ENCODE results near the gene SMIM24.

SMIM24 gene

DNA sequence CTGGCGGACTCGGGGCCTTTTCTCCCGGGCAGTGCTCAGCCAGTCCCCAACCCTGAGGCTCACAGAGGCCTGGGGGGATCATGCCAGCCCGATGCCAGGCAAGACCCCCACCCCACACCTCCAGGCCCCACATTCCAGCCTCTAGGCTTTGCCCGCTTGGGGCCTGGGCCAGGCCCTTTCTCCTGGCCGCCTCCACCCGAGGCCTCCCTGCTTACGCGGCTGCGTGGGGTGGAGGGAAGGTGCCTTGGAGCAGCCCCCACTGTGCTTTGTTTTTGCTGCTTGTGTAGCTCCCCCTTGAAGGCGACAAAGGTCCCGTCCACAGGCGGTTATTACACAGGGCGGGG, 38.4 kb downstream of the SMIM24 start:
- H3K4me3 ChIP-seq (replicated peaks; ENCODE audit: low read depth, low read length) = no peak overlapping the region
- DNase-seq (ENCODE audit: extremely low read depth, insufficient read length) = no peak
- H3K36me3 ChIP-seq (ENCODE audit: control insufficient read depth, insufficient read depth, low read length) = peaks cover 6% of the 10 kb centered on the region
- H3K27me3 ChIP-seq (replicated peaks; ENCODE audit: control insufficient read depth, insufficient read depth, low read length) = no peaks in the 10 kb centered on the region
- no peak for TF ChIP-seq CTCF (IDR thresholded peaks at IDR 0.05; ENCODE audit: insufficient read depth, low read length, poor library complexity, severe bottlenecking)

GRCh38 chr19:3441089-3441985, 39.0 kb downstream of the SMIM24 start:
- Histone ChIP-seq H3K4me3 (replicated peaks; ENCODE audit: low read depth, low read length) (no peak overlapping the region), H3K36me3 (ENCODE audit: control insufficient read depth, insufficient read depth, low read length) (peaks cover 9% of the 10 kb centered on the region), H3K27me3 (replicated peaks; ENCODE audit: control insufficient read depth, insufficient read depth, low read length) (no peaks in the 10 kb centered on the region)
- DNase-seq (ENCODE audit: extremely low read depth, insufficient read length) = no peak
- TF ChIP-seq CTCF (IDR thresholded peaks at IDR 0.05; ENCODE audit: insufficient read depth, low read length, poor library complexity, severe bottlenecking) = no peak

GRCh38 chr19:3440082-3440481, 40.2 kb downstream of the SMIM24 start:
- Histone ChIP-seq H3K36me3 (ENCODE audit: control insufficient read depth, insufficient read depth, low read length) (peaks cover 7% of the 10 kb centered on the region), H3K4me3 (replicated peaks; ENCODE audit: low read depth, low read length) (no peak overlapping the region), H3K27me3 (replicated peaks; ENCODE audit: control insufficient read depth, insufficient read depth, low read length) (no peaks in the 10 kb centered on the region)
- DNase-seq (ENCODE audit: extremely low read depth, insufficient read length) = peak; percentile 46
- TF ChIP-seq CTCF (IDR thresholded peaks at IDR 0.05; ENCODE audit: insufficient read depth, low read length, poor library complexity, severe bottlenecking) = peak; percentile 70

- H3K36me3 ChIP-seq (ENCODE audit: control insufficient read depth, insufficient read depth, low read length) = peaks cover 12% of the 10 kb centered on the region
- H3K4me3 ChIP-seq (replicated peaks; ENCODE audit: low read depth, low read length) = peak overlapping the region; percentile 83
- H3K27me3 ChIP-seq (replicated peaks; ENCODE audit: control insufficient read depth, insufficient read depth, low read length) = no peaks in the 10 kb centered on the region
- DNase-seq (ENCODE audit: extremely low read depth, insufficient read length) = peak; percentile 99
- no peak for TF ChIP-seq CTCF (IDR thresholded peaks at IDR 0.05; ENCODE audit: insufficient read depth, low read length, poor library complexity, severe bottlenecking)
Measured at GRCh38 chr19:3434630-3435553, 45.4 kb downstream of the SMIM24 start.

GRCh38 chr19:3433805-3434540, 46.4 kb downstream of the SMIM24 start:
- Histone ChIP-seq H3K27me3 (replicated peaks; ENCODE audit: control insufficient read depth, insufficient read depth, low read length) (no peaks in the 10 kb centered on the region), H3K4me3 (replicated peaks; ENCODE audit: low read depth, low read length) (peak overlapping the region; percentile 83), H3K36me3 (ENCODE audit: control insufficient read depth, insufficient read depth, low read length) (peaks cover 12% of the 10 kb centered on the region)
- TF ChIP-seq CTCF (IDR thresholded peaks at IDR 0.05; ENCODE audit: insufficient read depth, low read length, poor library complexity, severe bottlenecking) = no peak
- DNase-seq (ENCODE audit: extremely low read depth, insufficient read length) = no peak
